GM21576 (cell line): ENCODE measurements around the gene SLC22A14.
"Not testable (repeated sequence)": the region's sequence is repeated elsewhere in the genome, so short reads cannot be mapped to it uniquely, and the experiment has no call there.

Source experiments
- ATAC-seq: cut with Tn5 transposase; IDR thresholded peaks from one replicate; pipeline ENCODE4 v1.9.1; 2021; ENCODE audit warnings: mild to moderate bottlenecking, moderate library complexity; ENCODE audit not compliant: unreplicated experiment

Gene SLC22A14, protein sequence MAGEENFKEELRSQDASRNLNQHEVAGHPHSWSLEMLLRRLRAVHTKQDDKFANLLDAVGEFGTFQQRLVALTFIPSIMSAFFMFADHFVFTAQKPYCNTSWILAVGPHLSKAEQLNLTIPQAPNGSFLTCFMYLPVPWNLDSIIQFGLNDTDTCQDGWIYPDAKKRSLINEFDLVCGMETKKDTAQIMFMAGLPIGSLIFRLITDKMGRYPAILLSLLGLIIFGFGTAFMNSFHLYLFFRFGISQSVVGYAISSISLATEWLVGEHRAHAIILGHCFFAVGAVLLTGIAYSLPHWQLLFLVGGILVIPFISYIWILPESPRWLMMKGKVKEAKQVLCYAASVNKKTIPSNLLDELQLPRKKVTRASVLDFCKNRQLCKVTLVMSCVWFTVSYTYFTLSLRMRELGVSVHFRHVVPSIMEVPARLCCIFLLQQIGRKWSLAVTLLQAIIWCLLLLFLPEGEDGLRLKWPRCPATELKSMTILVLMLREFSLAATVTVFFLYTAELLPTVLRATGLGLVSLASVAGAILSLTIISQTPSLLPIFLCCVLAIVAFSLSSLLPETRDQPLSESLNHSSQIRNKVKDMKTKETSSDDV

DNA sequence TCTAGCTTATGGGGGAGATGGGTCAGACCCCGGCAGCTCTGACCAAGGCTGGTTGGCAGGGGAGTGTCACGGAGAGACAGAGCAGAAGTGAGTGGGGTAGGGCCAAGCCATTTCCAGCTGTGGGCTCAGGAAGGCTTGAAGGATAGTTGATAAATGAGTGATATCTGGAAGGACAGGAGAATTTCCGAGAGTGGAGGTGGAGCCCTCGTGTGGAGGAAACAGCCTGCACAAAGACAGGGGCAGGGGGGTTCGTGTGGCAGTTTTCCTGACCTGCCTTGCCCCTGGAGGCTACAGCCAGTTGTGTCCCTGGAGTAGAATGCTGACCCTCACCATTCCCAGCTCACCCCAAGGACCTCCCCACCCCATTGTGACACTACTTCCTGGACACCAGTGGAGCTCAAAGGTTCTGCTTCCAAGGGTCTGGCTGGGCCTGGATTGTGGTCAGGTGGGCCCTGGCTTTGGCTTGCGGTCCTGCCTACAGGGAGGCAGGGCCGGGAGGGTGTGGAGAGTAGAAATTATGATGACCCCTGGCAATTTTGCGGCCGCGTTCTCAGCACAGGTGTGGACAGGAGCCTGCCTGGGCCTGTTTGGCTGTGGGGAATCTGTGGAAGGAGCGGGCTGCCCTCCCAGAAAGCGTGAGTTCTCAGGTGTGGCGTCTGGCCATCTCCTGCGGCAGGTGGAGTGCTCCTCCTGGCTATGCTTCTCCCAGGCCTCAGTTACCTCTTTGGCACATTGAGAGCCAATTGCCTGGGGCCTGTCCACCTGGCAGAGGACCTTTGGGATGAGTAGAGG is at the start of gene SLC22A14:
Gene SLC22A14 (plus strand): TSS at position 400 of the 792 bp plus-strand sequence. CDS start 23,733 bp downstream, outside the sequence.
- no peak for ATAC-seq

GRCh38 chr3:38232701-38233100 is 49.4 kb upstream of the SLC22A14 start:
- no peak for ATAC-seq

- no peak for ATAC-seq
These were observed 46.6 kb upstream of the SLC22A14 start for GRCh38 chr3:38235466-38235865.

- no peak for ATAC-seq
These were observed 43.6 kb upstream of the SLC22A14 start for GRCh38 chr3:38238416-38239008.

GRCh38 chr3:38242812-38243211 is 39.3 kb upstream of the SLC22A14 start:
- ATAC-seq = not testable (repeated sequence)

- ATAC-seq = no peak
These were observed 36.2 kb upstream of the SLC22A14 start for GRCh38 chr3:38245930-38246329.

DNA sequence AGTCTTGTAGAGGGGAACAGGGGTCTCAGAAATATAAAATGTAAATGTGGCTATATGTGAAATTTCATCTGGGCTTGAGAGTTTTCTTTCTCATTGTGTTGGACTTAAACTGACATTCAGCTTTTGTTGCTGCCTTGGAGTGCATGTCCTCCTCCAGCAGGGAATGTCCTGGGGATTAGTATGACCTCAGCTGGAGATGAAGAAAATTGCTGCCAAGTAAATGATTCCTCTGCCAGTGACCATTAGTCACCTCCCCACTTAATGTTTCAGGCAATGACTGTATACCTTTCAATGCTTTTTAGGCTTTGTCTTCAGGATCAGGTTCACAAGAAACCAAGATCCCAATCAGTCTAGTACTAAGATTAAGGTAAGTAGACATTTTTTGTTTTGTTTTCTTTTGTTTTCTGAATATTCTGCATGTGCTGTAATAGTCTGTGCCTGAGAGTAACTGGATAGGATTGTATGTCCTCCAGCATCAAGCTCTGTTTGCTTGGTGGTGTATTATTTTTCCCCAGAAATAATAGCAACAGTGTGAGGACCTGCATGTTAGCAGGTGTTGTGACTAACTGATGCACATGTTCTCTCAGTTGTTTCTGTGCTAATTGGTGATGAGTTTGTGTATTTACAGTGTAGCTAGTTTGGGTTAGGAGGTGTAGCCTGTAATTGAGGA is 34.6 kb upstream of the SLC22A14 start:
- ATAC-seq = no peak

DNA sequence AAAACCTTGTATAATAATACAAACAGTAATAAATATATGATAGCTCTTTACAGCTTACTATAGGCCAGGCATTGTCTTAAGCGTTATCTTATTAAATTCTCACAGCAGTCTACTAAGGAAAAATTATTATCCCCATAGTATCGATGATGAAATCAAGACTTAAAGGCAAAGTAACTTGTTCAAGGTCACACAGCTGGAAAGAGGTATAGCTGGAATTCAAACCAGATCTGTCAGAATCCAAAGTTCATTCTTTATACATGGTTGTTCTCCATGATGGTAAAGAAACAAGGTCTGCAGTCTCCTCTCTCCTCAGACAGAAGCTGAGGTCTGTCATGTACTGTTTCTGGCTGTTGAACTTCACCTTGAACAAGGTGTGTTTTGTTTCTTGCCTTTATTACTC is 31.9 kb upstream of the SLC22A14 start:
- ATAC-seq = no peak

- no peak for ATAC-seq
These were observed 30.9 kb upstream of the SLC22A14 start for GRCh38 chr3:38251197-38251596.

DNA sequence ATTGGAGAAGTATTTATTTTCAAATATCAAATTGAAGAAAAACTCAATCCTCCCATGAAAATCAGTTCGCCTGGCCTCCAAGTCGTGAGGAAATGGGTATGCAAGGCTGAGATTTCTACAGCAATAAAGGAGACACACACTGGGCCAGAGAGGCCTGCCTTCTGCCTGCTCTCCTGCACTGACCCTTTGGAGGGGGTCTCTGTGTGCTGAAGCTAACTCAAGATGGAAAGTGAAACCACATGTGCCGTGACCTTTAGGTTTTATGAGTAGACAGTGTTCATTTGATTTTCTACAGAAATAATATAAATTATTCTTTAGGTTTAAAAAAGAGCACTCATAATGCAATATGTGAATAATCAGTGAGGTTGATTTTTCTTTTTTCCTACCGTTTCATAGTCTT is 28.4 kb upstream of the SLC22A14 start:
- ATAC-seq = no peak

DNA sequence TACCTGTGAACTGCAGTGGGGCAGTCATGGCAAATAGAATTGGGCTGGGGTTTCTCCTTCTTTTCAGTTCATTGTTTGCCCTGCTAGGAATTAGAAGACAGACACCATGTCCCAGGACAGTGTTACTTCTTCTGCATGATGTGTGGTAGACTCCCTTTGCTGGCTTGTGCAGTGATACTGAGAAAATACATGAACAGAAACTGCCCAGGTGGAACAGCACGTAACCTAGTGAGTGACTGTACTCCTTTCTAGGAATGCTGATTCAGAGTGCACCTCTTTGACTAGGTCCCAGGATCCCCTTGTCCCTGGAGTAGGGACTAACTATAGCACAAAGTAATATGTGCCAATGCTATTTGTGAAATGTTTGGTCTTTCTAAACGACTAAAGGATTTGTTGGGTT is 27.2 kb upstream of the SLC22A14 start:
- no peak for ATAC-seq

- ATAC-seq = no peak
These were observed 26.5 kb upstream of the SLC22A14 start for GRCh38 chr3:38255627-38256026.

- no peak for ATAC-seq
These were observed 24.5 kb upstream of the SLC22A14 start for GRCh38 chr3:38257583-38257982.

DNA sequence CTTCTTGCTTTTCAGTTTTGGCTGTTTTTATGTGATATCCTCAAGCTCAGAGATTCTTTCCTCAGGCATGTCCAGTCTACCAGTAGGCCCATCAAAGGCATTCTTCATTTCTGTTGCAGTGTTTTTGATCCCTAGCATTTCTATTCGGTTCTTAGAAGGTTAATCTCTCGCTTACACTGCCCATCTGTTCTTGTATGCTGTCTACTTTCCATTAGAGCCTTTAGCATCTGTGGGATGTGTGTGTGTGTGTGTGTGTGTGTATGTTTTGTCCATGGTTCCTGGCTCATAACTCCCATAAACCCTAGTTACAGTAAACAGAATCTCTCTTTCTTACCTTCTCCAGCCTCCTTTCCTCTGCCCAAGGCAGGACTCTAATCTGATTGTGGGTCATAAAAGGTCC is 21.6 kb upstream of the SLC22A14 start:
- no peak for ATAC-seq

- no peak for ATAC-seq
These were observed 17.7 kb upstream of the SLC22A14 start for GRCh38 chr3:38264353-38264771.

GRCh38 chr3:38264779-38265178 is 17.3 kb upstream of the SLC22A14 start:
- ATAC-seq = no peak

GRCh38 chr3:38265604-38266307 is 16.3 kb upstream of the SLC22A14 start, which contains the start of gene SLC22A13:
Gene SLC22A13, plus strand, starts transcription at chr3:38265812. Its CDS starts 49 bp downstream, at chr3:38265861.
- ATAC-seq = no peak

DNA sequence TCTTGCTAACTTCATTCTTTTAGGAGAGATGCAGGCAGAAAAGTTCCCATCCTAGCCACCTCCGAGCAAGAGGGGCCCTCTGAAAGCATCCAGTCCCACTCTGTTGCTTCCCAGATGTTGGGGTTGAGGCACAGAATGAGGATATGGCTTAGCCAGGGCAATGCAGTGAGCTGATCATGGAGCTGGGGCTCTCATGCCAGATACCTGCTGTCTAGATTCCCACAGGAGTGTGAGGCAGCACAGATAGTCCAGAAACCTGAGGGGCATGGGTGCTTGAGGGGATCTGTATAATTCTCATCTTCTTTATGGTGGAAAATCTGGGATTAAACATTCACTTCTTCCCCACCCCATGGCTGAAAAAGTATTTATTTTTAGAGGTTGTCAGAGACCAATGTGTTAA is 15.3 kb upstream of the SLC22A14 start:
- no peak for ATAC-seq

DNA sequence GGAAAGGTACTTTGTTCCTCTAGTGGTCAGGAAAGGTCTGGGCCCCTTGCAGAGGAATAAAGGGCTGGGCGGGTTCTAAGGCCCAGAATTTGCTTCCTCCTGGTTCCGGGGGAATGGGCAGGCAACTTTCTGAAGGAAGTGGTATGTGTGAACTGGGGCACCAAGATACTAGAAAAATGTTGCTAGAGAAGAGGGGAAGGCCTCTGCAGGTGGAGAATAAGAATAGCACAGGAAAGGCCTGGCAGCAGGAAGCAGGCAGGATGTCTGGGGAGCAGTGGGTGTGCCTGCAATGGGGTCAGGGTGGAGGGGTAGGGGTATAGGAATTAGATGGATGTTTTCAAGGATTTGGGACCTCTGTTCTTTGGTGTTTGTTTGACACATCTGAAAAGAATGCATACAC is 14.4 kb upstream of the SLC22A14 start:
- no peak for ATAC-seq

DNA sequence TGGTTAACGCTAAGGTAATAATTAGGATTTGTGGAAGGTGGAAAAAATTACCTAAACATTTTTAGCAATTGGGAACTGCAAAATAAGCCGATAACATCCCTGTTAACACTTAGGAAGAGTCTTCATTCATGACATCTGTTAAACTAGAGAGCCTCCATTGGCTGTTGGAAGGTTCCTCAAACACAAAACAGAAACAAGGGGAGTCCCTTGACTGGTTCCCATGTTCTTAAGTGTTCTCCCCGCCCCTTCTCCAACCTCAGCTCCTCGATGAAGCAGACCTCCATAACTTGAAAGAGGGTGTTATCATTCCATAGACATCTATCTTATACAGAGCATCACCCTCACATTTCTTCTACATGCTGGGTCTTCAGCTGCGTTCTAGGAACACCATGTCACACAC is 14.0 kb upstream of the SLC22A14 start:
- no peak for ATAC-seq
